Left ventricle myocardium superior (tissue), 1 donor: ENCODE data around the gene ZBTB22. TPM values are rescaled to one million over a fixed set of nuclear protein-coding genes. Genes with fewer than 3 reads are reported as not detected.
A peak's percentile ranks its signal among the peaks of the same experiment; 100 is the strongest.
"Not testable (repeated sequence)": the region's sequence is repeated elsewhere in the genome, so short reads cannot be mapped to it uniquely, and the experiment has no call there.

ENCODE experiments used
- ATAC-seq: fragments of 200-7000 bp; cut with Tn5 transposase; one replicate; pipeline ENCODE4 v1.9.1; 2020; ENCODE audit warnings: mild to moderate bottlenecking, moderate library complexity
- DNase-seq: peaks from one replicate; pipeline ENCODE4 v3.0.0-alpha.2; 2020
- intact Hi-C: fragments of 100-400 bp; cut with micrococcal nuclease; formaldehyde crosslinking; loops from one replicate; pipeline ENCODE4 v1.11.0; 2022
- long read RNA-seq: library from polyadenylated mRNA; unstranded; transcript quantifications from one replicate; pipeline ENCODE4 v2.0.0, GENCODE V29; 2021
- total RNA-seq: library from RNA; stranded (reverse); fragmentation: NEBNext Ultra II Directional; extraction: Animal tissue kit (Norgen Biotek cat#: 25700); gene quantifications from one replicate; pipeline ENCODE4 v1.2.1, GENCODE V29; 2021
- donor health status: DM: no; HTN: yes; CAD: no; lungs with severe emphysema.

The ZBTB22 gene, protein sequence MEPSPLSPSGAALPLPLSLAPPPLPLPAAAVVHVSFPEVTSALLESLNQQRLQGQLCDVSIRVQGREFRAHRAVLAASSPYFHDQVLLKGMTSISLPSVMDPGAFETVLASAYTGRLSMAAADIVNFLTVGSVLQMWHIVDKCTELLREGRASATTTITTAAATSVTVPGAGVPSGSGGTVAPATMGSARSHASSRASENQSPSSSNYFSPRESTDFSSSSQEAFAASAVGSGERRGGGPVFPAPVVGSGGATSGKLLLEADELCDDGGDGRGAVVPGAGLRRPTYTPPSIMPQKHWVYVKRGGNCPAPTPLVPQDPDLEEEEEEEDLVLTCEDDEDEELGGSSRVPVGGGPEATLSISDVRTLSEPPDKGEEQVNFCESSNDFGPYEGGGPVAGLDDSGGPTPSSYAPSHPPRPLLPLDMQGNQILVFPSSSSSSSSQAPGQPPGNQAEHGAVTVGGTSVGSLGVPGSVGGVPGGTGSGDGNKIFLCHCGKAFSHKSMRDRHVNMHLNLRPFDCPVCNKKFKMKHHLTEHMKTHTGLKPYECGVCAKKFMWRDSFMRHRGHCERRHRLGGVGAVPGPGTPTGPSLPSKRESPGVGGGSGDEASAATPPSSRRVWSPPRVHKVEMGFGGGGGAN
- 11.1 TPM for total RNA-seq
- long read RNA-seq, transcript ZBTB22-208 (2 exons, 2,651 nt) = major isoform, 8 of 26 reads
- long read RNA-seq, partial matches to known transcripts = 0 of 26 reads
- long read RNA-seq, other reads (novel, unspliced or antisense) = 18 of 26 reads

DNA sequence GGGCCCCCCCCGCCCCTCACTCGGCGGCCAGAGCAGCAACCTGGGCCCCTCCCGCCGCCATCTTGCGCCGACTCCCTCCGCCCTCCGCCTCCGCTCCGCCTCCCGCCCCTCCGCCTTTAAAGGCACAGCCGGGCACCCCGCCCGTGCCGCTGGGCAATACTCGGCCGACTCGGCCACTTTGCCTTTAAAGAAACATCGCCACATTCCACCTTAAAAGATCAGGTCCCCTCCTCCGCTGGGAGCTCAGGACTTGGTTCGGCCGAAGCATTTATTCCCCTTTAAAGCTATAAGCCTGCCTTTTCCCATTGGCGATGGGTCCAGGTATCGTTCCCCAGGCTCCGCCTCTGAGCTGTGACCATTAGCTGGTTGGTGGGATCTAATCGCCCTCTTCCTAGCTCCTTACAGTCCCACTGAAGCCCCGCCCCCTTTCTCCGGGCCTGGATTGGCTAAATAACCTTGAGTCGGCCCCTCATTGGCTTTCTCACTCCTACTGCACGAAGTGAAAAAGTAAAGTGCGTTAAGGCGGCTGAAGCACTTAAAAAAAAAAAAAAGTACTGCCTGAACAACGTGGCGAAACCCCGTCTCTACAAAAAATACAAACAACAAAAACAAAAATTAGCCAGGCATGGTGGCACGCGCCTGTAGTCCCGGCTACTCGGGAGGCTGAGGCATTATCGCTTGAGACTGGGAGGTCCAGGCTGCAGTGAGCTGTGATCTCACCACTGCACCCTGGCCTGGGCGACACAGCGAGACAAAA is at the start of gene ZBTB22:
ZBTB22 (minus strand) TSS at position 76 of the 757 bp plus-strand sequence. CDS start 828 bp downstream, outside the sequence.
- DNase-seq (peak; percentile 99), ATAC-seq (peak; percentile 76)
- intact Hi-C loops = no loop called here

DNA sequence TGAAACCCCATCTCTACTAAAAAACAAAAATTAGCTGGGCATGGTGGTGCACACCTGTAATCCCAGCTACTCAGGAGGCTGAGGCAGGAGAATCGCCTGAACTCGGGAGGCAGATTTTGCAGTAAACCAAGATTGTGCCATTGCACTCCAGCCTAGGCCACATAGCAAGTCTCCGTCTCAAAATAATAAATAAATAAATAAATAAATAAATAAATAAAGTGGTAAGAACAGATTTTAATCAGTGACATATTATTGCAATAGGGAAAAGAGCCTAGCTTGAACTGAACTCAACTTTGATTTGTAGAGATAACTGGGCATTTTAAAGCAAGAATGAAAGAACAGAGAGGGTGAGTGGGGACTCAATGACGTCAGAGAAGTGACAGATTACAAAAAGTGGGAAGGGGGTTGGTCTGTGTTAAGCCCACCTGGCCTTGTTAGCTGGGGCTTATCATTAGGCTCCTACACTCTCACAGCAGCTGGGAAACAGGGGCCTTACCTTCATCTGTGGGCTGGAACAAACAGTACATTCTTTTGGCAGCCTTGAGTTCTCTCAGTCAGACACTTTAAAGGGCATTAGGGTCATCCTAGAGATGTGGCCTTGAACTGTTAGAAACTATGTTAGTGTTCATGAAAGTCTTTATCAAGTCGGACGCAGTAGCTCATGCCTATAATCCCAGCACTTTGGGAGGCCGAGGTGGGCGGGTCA is 49.6 kb upstream of the ZBTB22 start:
- ATAC-seq (no peak), DNase-seq (no peak)
- intact Hi-C loops = no loop called here

DNA sequence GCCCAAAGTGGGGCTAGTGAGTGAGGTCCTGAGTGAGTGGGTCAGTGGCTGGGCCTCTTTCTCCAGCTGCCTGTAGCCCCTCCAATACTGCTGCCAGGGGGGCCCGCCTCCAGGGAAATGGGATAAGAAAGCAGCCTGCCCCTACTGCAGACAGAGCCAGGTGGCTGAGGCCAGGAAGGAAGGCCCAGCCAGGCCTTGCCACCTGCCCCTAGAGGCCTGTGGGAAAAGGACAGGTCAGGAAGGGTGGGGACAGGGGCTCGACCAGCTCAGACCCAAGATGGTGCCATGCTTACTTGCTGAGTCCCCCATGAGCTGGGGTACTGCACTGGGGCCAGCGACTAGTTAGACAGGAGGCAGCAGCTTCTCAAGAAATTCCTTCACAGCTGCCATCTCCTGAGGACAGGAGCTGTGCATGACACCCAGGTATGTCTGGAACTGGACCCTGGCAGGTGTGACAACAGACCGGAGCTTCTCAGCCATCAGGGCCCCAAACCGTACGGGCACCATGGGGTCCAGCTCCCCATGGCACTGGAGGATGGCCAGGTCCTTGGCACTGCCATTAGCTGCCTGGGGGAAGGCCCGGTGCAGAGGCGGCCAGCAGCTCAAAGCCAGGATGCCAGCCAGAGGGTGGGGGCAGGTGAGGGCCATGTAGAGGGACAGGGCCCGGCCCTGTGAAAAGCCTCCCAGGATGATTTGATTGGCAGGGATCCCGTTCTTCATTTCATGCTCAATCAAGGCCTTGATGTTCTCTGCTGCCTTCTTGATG is 47.8 kb upstream of the ZBTB22 start:
- ATAC-seq, intact Hi-C loops, DNase-seq: not testable (repeated sequence)

DNA sequence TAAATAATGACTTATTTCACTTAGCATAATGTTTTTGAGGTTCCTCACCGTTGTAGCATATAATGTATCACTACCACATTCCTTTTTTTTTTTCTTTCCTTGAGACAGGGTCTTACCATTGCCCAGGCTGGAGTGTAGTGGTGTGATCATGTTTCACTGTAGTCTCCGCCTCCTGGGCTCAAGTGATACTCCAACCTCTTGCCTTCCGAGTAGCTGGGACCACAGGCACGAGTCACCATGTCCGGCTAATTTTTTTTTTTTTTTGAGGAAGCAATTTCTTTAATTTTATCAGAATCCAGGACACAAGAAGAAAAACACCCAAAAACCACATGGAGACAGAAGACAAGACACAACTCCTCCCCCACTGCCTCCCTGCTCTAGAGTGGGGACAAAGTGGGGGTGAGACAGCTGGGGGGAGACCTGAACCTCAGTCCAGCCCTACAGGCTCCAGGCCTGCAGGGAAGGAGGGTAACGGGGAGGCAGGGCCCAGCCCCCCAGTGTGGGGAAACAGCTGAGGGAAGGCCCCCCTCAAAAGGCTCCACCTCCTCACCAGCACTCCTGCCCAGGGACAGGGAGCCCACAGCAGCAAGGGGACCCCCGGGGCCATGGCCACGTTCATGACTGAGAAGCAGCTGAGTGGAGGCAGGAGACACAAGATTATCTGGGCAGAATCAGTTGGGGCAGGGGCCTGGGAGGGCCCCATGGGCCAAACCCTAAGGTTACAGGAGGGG is 47.1 kb upstream of the ZBTB22 start:
- ATAC-seq, DNase-seq: not testable (repeated sequence)

DNA sequence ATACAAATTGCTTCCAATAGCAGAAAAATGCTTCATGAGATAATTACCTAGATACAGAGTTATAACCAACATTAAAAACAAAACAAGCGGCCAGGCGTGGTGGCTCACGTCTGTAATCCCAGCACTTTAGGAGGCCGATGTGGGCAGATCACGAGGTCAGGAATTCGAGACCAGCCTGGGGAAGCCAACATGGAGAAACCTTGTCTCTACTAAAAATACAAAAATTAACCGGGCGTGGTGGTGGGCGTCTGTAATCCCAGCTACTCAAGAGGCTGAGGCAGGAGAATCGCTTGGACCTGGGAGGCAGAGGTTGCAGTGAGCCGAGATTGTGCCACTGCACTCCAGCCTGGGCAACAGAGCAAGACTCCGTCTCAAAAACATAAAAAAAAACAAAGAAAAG is 45.9 kb upstream of the ZBTB22 start:
- ATAC-seq, intact Hi-C loops, DNase-seq: not testable (repeated sequence)

More for the DNA sequence above, 47.1 kb upstream of the ZBTB22 start:
- intact Hi-C loops = not testable (repeated sequence)

DNA sequence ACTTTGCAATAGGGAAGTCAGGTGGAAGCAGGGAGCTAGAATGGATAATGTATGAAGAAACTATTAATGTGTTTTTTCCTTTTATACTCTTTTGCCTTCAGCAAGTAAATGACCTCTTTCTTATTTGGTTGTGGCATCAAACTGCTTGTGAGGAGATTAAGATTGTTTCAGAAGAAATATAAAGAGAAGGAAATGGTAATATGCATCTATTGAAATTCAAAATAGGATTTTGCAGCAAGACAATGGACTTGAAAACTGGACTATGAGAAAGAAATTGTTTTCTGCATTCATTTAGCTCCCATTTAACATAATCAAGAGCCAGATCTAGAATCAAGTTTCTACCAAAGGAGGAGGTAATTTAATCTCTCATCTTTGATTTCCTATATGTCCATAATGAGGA is 41.8 kb upstream of the ZBTB22 start:
- intact Hi-C loops = no loop called here
- no peak for DNase-seq
- ATAC-seq = no peak

DNA sequence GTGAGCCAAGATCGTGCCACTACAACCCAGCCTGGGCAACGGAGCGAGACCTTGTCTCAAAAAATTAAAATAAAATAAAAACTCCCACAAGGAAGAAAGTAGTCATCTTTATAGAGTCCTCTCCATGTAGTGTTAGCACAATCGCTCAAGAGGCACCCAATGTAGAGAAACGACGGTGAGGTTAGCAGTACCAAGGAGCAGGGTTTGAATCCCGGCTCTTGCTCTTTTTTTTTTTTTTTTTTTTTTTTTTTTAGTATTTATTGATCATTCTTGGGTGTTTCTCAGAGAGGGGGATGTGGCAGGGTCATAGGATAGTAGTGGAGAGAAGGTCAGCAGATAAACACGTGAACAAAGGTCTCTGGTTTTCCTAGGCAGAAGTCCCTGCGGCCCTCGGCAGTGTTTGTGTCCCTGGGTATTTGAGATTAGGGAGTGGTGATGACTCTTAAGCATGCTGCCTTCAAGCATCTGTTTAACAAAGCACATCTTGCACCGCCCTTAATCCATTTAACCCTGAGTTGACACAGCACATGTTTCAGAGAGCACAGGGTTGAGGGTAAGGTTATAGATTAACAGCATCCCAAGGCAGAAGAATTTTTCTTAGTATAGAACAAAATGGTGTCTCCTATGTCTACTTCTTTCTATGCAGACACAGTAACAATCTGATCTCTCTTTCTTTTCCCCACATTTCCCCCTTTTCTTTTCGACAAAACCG is 39.8 kb upstream of the ZBTB22 start:
- intact Hi-C loops, DNase-seq, ATAC-seq: not testable (repeated sequence)

DNA sequence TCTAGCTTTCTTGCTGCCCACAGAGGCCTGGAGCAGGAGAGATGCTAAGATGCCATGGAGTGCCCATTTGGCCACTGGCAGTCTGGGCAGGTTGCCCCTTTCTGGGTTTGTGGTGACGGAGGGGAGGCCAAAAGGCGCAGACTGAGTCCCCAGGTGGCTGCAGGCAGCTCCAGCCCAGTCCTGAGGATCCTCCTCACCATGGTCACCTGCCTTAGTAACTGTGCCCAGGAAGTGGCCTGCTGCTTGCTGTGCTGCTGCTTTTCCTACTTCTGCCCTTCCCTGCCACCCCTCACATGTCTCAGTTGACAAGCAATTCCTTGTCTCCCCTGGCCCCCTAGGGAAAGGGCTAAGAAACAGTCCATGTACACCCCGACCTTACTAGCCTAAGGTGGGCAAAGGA is 38.8 kb upstream of the ZBTB22 start:
- intact Hi-C loops = no loop called here
- ATAC-seq (no peak), DNase-seq (no peak)

DNA sequence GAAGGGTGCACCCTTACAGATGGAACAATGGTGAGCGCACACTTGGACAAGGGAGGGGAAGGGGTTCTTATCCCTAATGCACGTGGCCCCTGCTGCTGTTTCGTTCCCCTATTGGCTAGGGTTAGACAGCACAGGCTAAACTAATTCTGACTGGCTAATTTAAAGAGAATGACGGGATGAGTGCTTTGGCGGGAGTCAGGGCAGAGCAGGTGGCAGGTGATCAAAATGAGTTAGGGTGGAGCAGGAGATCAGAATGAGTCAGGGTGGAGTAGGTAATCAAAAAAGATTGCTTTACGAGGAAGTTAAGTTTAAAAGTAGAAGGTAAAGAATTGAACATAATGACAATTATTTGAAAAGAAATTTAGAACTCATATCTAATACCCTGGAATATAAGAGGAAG is 38.3 kb upstream of the ZBTB22 start:
- intact Hi-C loops, ATAC-seq, DNase-seq: not testable (repeated sequence)

DNA sequence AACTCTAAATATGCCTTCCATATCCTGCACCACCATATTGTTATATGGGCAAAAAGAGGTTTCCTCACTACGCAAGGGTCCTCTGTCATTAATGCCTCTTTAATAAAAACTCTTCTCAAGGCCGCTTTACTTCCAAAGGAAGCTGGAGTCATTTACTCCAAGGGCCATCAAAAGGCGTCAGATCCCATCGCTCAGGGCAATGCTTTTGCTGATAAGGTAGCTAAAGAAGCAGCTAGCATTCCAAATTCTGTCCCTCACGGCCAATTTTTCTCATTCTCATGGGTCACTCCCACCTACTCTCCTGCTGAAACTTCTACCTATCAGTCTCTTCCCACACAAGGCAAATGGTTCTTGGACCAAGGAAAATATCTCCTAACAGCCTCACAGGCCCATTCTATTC is 30.3 kb upstream of the ZBTB22 start:
- ATAC-seq (no peak), DNase-seq (no peak)
- intact Hi-C loops = no loop called here

DNA sequence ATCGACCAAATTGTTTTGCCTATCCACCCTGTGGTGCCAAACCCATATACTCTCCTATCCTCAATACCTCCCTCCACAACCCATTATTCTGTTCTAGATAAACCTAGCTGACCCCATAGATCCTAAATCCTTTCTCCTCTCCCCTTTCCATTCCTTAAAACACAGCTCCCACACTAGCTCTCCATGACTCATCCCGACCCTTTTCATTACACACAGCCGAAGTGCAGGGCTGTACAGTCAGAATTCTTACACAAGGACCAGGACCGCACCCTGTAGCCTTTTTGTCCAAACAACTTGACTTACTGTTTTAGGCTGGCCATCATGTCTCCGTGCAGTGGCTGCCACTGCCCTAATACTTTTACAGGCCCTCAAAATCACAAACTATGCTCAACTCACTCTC is 29.4 kb upstream of the ZBTB22 start:
- DNase-seq, intact Hi-C loops, ATAC-seq: not testable (repeated sequence)

DNA sequence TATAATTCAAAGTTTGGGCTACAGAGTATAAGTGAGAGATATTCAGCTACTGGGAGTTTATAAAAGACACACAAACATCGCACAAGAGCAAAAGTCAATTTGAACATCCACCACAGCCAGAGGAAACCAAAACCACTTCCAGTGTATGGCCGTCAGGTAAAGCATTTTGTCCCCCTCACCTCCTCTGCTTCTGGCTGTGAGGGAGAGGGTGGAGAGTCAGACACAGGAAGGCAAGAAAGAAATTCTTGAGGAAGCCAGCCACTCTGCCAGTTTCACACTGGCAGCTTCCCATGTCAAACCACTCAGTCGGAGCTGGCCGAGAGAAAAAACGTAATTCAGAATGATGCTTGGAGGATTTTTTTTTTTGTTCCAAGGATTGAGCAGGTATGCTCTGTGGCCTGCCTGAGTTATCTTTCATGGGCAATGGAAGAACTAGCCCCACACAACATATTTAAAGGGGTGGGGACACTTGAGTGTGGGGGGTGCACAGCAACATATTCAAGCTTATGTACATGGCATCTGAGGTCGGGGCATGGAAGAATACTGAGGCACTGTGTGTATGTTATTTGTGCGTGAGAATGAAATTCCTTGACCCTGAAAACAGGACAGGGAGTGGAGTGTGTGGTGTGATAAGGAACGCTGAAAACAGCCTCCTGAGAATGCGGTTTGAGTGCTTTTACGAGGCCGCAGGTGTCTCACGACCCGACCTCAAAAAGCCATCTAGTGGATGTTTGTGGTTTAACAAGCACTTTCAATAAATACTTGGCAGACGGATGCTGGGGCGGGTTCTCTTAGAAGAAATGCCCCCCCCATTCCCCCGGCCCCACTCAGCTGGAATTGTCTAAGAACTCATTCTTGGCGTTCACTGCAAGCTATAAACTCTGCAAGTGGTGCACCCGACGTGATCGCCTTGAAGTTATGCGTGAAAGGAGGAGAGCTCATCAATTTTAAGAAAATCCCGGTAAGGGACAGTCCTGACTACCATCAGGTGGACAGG is 27.5 kb upstream of the ZBTB22 start:
- ATAC-seq (peak; percentile 65), DNase-seq (peak; percentile 47)
- intact Hi-C loops = no loop called here

DNA sequence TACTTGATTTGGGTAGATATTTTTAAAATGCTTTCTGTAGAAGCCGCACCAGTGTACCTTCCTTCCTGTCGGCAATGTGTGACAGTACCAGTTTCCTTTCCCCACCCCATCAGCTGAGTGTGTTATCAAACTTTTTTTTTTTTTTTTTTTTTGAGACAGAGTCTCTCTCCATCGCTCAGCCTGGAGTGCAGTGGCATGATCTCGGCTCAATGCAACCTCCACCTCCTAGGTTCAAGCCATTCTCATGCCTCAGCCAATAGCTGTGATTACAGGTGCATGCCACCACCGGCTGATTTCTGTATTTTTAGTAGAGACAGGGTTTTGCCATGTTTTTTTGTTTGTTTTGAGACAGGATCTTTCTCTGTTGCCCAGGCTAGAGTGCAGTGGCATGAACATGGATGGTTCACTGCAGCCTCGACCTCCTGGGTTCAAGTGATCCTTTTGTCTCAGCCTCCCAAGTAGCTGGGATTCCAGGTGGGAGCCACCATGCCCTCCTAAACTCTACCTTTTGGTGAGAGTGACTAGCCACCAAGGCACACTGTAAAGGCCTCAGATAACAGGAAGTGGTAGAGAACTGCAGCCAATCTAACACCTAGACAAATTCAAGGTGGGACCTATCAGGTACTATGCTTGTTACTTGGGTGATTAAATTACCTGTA is 26.5 kb upstream of the ZBTB22 start:
- intact Hi-C loops = no loop called here
- DNase-seq (no peak), ATAC-seq (no peak)

DNA sequence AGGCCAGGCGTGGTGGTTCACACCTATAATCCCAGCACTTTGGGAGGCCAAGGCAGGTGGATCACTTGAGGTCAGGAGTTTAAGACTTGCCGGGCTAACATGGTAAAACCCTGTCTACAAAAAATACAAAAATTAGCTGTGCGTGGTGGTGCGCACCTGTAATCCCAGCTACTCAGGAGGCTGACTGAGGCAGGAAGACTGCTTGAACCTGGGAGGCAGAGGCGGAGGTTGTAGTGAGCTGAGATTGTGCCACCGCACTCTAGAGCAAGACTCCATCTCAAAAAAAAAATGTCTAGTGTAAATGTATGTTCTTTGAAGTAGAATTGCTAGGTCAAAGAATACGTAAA is 26.0 kb upstream of the ZBTB22 start:
- DNase-seq, intact Hi-C loops: not testable (repeated sequence)

DNA sequence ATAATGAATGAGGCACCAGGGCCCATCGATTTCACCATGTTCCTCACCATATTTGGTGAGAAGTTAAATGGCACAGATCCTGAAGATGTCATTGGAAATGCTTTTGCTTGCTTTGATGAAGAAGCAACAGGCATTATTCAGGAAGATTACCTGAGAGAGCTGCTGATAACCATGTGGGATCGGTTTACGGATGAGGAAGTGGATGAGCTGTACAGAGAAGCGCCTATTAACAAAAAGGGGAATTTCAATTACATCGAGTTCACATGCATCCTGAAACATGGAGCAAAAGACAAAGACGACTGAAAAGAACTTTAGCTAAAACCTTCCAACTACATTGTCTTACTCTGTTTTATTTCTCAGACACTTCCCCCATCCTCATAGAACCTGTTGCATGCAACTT is 21.6 kb upstream of the ZBTB22 start:
- intact Hi-C loops = no loop called here
- ATAC-seq = no peak
- no peak for DNase-seq

More for the DNA sequence above, 26.0 kb upstream of the ZBTB22 start:
- not testable (repeated sequence) for ATAC-seq
